DMS79 (cell line): ENCODE measurements around the gene DHRS12.

Experiments
- DNase-seq: peaks from one replicate; lab custom pipeline; 2025; lab: John Stamatoyannopoulos, UW

The DHRS12 gene

DNA sequence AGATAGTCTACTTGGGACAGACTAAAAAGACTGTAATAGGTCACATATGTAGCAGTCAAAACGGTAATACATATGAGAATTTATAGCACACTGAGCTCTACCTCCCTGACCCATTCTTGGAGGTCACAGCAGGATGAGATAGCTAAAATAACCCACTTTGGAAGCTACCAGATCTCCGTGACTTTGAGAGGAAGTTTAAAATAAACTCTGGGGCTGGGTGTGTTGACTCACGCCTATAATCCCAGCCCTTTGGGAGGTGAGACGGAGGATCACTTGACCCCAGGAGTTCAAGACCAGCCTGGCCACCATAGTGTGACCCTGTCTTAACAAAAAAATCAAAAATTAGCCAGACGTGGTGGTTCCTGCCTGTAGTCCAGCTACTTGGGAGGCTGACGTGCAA, 45.3 kb downstream of the DHRS12 start:
- DNase-seq, result no peak

DNA sequence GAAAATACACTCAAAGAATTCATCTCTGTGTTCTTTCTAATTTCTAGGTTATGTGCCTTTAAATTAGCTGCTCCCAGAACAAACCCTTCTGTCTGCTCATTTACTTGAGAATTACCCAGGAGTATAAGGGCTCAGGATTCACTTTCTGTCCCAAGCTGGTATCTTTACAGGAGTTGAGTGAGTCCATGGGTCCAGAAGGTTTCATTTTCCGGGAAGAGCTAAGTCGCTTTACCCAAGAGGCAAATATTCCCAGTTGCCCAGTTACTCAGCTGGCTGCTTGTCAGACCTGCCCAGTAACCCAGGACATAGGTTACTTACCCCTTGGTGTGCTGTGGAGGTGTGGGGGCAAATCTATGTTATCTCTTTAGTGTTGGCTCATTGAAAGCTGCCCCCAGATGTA, 47.3 kb downstream of the DHRS12 start:
- no peak for DNase-seq

DNA sequence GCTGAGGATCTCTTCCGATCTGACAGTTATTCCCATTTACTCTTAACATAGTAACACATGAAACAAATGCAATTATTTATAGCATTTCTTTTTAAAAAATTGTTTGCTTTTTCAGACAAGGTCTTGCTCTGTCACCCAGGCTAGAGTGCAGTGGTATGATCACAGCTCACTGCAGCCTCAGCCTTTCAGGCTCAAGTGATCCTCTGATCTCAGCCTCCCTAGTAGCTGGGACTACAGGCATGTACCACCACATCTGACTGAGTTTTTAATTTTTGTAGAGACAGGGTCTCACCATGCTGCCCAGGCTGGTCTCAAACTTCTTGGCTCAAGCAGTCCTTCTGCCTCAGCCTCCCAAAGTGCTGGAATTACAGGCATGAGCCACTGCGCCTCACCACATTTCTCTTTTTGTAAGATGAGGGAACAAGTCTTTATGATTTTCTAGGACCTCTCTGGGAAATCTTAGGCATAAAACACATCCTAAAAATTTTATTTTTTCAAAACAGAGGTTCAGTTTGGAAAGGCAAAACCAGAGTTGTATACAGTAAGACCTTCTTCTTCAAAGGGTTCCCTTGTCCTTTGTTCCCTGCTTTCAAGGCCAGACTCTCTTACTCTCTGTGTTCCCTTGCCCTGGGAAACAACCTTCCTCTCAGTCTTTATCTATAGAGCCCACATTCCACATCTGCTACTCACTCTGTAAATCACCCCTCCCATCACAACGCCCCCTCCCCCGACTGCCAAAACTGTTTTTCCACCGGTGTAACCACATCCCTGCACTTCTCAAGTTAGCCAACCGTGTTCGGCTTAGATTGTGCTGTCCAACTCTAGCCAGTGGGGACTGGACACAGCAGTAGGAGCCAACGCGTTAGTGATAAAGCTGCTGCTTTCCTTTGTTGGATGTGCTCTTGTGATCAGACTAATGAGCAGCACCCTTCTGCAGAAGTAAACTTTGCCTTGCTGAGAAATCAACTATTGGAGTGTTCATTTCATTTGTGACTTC, 56.2 kb downstream of the DHRS12 start:
- DNase-seq, result no peak

DNA sequence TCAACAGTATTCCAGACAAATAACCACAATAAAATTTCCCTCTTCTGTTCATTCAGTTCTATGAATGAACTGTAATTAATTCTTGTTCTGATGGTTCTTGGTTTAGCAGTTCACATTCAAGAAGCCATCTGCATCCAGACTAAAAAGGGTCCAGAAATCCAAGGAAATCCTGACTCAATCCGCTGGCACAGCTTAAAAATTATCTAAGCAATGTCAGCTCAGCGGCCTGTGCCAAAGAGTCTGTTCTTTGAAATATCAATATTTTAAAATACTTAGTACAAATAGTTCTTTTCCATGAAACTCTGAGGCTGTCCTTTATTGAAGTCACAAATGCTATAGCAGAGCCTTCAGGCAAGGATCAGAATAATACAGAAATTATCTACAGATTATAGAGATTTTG, 57.2 kb downstream of the DHRS12 start:
- DNase-seq, result no peak

DNA sequence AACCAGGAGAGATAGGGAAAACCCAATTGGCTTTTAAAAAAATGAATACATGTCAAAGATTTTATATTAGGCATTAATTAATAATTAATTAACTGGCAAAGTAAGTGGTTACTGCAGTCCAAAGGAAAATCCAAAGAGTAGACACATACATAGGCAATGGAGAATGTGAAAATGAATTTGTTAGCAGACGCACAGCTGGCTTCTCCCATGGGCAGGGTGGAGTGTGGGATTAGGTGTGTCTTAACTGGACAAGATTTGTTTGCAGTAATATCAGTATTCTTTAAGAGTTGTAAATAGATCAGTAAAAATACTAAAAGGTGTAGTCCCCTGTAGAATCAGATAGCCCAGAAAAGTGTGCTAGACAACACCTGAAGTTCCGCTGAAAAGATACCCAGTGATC, 58.7 kb downstream of the DHRS12 start:
- DNase-seq, result no peak

DNA sequence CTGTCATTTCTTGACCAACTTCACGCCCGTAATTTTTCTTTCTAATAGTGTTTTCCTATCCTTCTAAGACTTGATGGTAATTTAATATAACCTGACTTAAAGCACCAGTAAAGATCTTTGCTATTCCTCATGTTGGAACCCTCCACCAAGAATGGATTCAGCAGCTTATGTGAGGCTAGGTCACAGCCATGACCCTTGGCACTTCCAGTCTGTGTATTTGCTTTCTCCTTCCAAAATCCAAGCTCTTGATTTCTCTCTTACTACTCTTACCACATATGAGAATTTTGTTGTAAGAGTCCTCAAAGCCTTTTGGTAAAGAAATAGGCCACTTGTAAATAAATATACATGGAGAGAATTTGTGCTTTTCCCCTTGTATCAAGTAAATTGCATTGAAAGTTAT, 61.4 kb downstream of the DHRS12 start:
- no peak for DNase-seq

DNA sequence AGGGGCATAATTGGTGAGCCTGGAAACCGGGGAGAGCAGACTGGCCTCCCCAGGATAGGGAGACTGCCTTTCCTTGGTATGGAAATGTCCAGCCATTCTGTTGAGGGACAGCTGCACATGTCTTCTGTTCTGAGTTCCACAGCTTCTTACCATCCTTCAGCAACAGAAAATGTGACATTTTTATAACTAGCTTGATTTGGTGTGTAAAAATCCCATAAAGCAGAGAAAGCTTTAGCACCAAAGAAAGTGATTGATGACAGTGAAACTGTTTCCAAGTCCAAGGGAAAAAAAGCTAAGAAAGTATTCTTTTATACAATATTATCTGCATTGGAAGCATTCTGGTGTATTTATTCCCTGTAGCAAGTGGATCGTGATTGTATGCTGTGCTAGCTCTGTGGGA, 61.9 kb downstream of the DHRS12 start:
- DNase-seq, result no peak

DNA sequence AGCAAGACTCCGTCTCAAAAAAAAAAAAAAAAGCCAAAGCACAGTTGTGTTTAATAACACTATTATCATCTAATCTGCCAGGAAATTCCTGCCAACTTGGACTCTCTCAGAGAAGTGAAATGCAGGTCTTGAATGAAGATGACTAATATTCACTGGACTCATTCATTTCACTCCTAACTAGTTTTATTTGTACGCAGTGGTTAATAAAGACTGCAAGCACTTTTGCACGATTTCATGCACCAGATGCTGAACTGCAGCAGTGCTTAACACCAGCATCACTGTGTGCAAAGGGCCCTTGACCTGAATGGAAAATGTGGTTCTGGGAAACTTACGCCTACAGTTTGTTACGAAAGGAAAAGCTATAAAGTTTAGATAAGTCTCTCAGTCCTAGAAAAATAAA, 63.3 kb downstream of the DHRS12 start:
- DNase-seq, result no peak

DNA sequence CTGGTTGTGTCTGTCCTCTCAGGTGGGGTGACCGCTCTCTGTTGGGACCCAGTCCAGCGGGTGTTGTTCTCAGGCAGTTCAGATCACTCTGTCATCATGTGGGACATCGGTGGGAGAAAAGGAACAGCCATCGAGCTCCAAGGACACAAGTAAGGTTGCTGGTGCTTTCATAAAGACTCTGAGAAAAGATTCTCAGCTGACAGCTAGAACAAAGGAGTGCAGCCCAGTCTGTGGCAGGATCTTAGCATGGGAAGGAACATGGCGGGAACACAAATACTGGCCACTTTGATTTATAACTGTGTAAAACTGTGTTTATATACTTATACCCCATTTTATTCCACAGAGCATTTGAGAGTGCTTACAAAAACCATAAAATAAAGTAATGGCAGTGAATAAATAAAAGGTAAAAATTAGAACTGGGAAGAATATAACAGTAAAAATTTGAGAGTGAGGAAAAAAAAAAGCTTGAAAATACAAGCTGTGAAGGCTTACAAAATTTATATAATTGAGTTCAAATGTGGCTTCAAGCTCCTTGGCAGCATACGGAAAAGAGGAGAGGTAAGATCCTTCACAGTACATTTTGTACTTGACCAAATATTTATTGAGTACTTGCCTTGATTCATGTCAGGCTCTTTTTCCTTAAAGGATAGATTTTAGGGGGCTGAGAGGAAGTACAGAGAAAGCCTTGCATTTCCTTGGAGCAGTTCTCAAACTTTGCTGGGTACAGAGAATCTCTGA, 64.8 kb downstream of the DHRS12 start:
- DNase-seq, result no peak

DNA sequence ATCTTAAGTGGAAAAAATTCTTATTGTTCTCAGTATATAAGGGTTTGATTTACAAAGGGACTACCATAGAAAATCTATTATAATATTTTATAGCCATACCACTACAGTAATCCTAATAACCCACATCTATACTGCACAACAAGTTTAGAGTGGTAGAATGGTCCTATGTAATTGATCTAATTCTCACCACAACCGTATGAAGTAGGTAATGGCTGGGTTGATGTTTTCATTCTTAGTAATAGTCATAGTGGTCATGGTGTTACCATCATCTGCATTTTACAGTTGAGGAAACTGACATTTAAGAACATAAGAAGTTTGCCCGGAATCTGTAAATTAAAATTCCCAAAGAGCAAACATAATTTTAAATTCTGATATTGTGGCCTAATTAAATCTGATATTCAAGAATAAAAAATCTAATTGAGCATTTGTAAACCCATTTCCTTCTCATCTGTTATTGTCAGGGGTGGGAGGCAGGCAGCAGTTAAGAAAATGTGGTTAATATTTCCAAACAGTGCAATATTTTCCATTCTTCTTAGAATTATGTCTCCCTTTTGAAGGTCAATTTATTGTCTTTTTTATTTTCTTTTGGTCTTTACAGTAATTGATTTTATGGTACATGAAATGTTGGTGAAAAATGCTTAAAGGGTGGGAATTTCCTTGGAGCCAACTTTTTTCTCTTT, 65.6 kb downstream of the DHRS12 start:
- no peak for DNase-seq

DNA sequence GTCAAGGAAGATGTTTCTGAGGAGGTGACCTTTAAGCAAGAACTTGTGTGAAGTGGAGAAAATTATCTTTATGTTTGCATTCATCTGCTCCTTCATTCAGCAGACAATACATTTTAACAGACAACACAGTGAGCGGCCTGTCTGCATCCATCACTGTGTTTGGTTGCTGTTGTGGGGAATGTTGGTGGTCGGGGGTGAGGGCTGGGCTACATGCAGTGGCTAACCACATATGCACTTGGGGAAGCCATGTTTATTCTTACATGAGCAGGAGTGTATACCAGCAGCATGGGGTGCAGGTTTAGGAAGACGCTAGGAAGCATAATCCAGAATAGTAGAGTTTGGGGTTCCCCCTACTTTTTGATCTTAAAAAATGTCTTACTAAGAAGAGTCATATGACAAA, 66.4 kb downstream of the DHRS12 start:
- no peak for DNase-seq

DNA sequence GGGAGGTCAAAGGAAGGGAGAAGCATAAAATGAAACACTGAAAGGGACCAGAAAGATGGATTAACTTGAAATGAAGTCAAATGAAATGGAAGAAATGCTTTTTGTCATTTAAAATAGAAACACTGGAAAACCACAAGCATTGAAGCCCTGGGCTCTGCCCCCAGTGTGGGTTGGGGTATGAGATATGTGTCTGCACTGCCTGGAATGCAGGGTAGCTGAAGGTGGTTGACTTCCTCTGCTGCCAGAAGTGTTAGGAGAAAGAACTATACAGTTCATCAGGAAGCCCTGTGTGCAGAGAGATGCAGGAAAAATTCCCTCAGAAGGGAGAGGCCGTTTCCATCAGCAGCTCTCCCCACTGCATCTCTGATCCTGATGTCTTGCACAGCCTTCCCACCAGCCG, 69.2 kb downstream of the DHRS12 start:
- no peak for DNase-seq

DNA sequence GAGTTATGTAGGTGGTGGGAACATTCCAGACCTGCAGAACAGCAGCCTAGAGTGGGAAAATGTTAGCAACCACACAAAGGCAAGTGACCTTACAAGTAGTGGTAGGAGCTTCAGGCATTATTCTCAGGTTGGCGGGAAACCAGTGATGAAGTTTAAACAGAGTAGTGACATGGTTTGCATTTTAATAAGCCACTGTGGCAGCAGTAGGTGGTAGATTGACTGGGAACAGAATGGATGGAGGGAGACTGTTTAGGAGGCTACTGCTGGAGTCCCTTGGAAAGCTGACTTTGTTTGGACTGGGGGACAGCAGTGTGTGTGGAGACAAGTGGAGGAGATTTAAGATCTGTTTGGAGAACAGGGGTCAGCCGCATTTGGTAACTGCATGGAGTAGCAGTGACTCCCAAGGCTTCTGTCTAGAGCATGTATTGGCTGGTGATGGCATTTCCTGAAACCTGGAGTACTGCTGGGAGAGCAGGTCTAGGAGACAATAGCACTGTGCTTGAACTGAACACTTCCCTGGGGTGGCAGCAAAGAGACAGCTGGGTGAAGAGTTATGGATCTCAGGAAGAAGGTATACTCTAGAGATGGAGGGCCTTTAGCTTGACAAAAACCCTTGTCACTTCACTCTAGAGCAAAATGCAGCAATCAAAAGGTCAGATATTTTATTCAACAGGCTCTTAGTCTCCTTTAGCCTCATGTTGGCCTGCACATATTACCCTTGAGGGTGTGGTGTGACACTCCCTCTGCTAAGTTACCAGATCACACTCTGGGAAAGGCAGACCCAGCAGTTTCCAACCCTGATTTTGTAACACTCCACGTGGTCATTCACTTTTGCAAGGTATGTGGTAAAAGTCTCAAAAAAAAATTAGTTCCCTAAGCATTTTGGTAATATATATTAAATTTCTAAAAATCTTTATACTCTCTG, 70.3 kb downstream of the DHRS12 start:
- no peak for DNase-seq

DNA sequence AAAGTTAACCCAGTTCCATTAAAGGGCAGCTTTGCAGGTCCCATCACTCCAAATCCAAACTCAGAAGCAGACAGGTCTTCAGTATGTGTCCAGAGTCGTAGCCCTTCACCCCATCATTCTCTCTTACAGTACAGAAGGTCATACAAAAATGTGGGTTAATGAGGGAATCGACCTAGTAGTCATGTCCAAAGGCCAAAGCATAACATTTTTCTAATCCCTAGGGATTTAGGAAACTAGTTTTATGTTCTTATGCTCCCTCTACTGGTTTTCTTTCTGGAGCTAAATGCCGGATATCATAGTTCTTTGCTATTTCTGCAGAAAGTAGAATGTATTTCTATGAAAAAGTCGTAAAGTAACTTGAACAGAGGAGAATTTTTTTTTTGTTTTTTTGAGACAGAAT, 72.2 kb downstream of the DHRS12 start:
- DNase-seq, result no peak

DNA sequence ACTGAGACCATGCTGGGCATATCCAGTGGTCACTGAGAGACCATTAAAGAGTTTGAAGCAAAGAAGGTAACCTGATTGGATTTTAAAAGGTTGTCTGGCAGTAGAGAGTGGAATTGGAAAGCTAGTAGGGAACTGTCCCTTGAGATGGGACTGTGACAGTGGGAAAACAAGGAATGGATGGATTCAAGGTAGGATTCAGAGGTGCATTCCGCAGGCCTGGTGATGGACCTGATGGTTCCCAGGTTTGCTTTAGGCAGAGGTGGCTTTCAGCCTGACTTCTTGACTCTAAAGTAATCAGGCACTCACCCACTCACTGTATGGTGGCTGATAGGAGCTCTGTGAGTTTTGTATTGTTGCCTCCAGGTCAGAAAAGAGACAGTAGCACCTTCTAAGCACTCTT, 73.0 kb downstream of the DHRS12 start:
- no peak for DNase-seq

DNA sequence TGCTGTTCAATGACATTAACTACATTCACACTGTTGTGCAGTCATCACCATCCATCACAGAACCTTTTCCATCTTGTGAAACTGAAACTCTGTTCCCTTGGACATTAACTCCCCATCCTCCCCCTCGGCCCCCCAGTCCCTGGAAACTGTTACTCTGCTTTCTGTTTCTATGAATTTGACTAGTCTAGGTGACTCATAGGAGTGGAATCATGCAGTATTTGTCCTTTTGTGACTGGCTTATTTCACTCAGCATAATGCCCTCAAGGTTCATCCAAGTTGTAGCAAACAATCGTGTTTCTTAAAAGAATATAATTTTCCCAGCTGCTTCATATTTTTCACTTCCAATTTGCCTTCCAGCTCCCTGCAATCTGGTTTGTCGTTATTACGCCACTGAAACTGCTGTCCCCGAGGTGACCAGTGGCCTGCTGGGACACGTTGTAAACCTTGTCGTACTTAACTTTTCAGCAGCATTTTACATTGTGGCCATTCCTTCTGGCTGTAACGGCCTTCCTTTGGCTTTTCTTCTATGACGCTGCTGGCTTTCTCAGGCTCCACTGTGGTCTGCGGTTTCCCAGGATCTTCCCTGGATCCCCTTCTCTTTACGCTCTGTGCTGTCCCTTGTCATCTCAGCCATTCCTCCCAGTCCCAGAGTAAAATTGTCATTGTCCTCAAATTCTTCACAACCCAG, 74.0 kb downstream of the DHRS12 start:
- no peak for DNase-seq

DNA sequence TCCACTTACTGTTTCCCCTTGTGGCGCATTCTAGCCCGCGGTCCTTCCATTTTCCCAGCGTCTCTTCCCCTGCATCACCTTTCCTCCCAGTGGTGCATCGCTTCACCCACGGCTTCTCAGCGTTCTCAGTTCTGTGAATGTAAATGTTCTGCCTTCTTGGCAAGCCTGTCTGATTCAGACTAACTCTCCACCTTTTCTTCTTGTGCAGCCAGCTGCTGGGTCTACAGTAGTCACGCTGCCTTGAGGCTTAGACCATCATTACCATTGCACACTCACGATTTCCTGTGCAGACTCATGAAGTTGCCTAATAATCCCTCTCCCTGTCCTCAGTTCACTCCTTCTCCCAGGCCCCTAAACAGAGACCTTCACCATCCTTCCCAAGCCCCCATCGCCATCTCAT, 75.0 kb downstream of the DHRS12 start:
- DNase-seq, result no peak

DNA sequence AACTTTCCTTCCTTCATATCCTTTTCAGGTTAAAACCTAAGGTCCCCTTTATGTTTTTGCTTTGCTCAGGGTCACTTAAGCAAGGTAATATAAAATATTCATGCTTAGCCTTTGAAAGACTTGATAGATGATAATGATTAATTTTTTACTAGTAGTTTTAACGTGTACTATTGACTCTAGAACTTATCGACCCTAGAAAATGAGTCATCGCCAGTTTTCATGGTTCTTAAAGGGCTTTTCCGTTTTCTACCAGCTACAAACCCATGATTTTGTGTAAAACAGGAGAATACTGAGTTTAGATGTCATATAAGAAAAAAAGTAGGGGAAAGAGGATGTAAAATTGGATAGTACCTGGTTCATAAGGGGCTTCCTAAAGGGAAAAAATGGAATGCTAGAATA, 75.7 kb downstream of the DHRS12 start:
- DNase-seq, result no peak

DNA sequence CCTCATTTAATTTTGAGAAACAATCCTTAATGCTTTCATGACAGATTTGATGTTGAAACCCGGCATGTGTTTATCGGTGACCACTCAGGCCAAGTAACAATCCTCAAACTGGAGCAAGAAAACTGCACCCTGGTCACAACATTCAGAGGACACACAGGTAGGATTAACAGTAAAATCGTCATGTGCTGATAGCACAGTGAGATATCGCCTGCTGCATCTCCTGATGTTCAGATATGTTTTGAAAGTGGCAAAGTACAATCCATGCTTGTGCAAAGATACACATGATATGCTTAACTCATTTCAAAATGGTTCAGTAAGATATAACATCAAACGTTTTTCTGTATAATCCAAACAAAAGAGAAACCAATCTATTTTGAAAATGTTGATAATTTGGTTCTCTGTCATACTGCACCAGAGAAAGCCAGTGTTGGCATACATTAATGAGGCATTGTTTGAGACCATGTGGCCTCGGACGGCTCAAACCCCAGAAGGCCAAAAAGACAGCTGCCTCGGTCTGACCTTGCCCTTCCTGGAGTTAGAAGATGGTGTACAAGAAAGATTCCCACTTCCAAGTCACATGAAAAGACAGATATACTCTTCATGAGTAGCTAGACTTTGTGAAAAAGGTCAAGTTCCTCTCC, 76.2 kb downstream of the DHRS12 start:
- no peak for DNase-seq

DNA sequence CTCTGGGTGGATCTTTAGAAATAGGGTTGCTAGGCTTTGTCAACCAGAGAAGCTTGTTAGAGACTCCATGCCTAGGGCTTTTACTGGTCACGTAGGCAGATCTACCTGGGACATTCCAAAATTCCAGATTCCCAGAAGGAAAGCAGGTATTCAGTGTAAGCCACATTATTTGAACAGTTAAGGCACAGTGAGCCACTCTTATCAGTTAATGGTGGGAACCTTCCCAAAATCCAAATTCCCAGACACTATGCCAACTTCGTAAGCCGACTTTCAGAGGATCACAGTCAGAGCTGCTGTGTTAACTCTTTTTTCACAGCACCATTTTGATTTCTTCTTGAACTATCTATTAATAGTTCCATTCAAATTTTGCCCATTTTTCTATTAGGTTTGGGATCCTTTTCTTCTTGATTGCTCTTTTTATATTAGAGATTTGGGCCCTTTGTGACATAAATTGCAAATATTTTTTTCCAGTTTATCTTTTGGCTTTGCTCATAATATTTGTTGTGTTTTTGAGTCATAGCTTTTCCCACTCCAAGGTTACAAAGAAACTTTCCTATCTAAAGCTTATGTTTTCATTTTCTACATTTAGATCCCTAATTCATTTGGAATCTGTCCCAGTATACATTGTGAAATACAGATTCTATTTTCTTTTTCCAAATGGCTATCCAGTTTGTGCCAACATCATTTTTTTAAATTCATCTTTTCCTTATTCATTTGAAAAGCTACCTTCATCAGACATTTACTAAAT, 77.3 kb downstream of the DHRS12 start:
- no peak for DNase-seq
